NCI-H2196 treated with DMSO at 0.1 percent for 48 hours (cell line): Measurements from ENCODE around the gene SNX3.

Source experiments
- DNase-seq: peaks from one replicate; lab custom pipeline; 2025; ENCODE audit not compliant: unreplicated experiment; lab: John Stamatoyannopoulos, UW

Gene SNX3

DNA sequence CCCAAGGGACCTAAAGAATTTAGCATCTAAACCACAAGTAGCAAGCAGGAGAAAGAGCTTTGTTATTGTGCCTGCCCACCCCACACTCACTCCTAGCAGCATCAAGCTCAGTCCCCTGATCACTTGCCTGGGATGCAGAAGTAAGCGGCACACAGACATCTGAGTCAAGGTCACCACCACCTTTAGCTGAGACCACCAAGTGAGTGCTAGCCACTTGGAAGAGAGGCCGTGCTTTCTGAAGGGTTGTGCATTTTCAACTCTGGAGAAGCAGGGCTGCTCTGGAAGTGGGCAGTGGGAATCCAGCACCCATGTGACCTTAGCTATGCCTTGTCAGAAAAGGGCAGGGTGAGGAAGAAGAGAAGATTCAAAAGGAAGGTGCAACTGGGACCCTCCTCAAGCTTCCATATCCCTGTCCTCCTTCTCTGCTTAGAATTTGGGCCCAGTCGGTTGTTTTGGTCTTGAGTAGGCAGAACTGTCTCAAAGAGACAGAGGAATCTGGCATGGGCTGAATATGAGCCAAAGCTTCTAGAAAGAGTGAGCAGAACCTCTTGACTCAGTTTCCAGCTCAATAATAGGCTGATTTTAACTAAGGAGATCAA lies 88.8 kb downstream of the SNX3 start:
- no peak for DNase-seq

DNA sequence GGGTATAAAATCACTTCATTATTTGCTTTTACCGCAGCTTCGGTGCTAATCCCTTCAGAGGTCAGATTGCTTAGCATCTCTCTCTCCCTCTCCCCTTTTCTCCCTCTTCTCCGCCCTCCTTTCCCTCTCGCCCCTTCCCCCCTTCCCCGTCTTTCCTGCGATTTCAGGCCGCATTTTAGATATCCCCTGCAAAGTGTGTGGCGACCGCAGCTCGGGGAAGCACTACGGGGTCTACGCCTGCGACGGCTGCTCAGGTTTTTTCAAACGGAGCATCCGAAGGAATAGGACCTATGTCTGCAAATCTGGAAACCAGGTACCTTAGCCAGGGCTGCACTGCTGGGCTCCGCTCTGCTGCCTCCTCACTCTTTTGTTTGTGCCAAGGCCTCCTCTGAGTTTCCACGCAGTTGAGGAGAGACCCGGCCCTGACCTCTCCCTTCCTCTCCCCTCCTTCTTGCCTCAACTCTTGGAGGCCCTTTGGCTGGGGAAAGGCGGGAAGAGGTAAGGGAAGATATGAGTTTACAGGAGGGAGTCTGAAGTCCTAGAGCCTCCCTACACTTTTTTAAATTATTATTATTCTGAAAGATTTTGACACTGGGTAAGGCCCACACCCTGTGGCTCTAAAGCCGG lies 89.4 kb downstream of the SNX3 start:
- DNase-seq = no peak

DNA sequence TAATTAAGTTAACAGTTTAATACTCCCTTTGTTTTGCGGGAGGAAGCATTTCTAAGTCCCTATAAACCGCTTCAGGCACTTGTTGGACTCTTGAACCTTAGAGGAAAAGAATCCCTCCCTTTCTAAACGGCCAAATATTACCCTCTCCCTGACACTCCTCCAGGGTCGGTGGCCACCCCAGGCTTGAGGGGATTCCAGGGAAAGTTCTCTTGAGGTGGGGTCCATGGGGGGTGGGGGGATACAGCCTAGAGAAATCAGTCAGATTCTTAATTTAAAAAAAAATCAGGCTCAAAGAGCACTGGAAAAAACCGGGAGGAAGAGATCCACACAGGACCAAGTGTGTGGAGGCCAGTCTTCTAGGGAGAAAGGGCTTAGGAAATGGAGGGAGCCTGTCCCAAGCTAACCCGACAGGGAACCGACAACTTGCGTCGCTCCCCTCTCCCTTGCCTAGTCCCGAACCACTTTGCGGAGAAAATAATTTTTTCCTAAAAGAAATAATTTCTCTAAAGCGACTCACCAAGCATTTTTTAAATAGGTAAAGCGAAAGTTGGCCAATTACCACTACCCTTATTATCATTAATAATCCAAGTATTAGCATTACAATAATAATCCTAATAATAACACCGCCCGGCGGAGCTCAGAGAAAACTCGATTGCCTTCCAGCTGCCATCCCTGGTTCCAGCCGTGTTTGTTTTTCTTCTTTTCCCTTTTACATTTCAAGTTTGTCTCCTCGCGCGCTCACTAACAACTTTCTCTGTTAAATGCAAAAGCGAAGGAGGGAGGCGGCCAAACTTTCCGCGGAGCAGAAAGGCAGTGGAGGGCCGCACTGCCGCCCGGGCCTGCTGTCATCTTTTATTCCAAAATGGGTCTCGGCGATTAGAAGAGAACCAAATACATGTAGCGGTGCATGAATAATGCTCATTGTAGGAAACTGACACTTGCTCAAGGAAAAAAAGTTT lies 90.2 kb downstream of the SNX3 start:
- no peak for DNase-seq

DNA sequence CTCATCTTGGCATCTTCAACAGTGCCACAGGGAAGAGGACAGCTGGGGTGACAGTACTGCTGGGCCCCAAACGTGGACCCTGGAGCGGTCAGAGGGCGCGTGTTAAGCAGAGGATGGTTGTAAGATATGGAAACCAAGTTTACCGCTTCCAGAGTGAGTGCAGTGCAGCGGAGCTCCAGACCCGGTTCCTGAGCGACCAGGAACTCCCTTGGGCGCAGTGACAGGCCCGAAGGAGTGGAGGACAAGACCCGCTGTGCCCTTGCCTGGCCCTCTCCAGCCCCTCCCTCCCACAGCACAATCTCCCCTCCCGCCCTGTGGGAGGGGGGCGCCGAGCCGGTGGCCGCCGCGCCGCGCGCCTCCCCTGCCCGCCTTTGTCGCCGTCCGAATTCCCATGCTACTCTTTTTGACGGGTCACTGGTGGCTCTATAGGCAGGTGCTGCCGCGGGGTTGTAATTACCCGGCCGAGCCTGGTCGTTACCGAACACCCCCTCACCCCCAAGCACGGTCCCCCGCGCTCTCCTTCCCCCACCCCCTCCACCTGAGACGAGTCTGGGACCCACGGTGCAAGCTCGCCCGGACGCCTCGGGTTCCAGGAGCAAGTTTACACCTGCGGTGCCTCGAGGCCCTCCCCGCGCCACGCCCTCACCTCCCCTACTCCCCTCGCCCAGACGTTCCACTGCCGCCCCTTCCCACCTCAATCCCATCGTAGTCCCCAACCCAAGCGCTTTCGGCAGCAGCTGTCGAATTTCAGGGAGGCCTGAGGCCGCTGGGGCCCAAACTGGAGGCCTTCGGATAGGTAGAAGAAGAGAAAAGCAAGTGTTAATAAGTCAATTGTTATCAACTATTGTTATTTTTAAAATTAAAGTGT lies 91.1 kb downstream of the SNX3 start:
- DNase-seq = no peak

DNA sequence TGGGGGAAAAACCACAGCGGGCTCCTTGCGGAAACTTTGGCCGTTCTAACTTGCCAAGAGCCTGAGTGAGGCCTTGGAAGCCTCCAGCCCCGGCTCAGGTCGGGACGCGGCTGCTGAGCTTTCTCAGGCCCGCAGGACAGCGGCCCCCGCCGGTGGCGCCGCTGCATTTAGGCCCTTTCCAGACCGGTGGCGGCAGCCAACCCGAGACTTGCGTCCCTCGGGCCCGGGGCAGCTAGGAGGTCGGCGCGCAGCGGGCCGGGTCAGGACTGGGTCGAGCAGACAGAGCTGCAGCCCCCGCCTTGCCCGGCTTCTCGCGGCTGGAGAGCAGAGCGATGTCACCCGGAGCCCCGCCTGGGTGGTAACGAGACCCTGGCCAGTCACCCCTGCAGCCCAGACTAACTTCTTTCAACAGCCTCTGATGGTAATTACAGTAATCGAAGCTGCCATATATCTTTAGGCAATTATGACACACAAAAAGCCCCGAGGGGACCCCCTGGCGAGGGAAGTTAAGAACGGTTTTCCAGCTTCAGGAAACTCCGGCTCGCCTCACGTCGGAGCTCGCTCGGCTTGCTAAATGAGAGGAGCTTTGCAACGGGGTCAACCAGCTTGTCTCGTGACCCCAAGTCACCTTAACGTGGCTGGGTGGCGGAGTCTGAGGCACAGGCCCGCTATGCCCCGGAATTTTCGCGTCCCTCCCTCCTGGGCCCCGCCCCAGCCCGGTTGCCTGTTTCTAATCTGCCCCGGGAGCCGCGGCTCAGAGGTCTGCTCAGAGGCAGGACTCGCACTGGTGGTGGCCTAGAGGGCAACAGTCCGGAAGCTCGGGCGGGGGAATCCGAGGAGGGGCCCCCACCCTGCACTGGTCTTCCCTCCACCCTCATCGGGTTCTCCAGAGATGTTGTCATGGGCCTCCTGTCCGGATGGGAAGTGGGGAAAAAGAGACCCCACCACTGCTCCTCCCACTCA lies 92.1 kb downstream of the SNX3 start:
- no peak for DNase-seq

DNA sequence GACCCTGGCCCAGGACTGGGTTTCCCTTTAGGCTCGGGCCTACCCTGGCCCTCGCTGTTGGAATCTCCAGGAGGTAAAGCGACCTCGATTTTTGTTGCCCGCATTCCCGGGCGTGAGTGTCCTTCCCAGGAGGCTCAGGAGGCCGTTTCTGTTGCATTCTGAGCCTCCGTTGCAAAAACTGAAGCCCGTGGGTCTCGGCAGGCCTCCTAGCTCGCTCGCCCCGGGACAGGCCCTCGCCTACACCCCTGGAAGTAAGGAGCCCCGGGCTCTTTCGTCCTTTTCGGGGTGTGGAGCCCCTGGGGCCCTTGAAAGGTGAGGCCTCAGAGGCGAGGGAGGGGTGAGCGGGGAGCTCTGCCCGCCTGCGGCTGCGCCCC lies 92.8 kb downstream of the SNX3 start:
- DNase-seq = no peak

DNA sequence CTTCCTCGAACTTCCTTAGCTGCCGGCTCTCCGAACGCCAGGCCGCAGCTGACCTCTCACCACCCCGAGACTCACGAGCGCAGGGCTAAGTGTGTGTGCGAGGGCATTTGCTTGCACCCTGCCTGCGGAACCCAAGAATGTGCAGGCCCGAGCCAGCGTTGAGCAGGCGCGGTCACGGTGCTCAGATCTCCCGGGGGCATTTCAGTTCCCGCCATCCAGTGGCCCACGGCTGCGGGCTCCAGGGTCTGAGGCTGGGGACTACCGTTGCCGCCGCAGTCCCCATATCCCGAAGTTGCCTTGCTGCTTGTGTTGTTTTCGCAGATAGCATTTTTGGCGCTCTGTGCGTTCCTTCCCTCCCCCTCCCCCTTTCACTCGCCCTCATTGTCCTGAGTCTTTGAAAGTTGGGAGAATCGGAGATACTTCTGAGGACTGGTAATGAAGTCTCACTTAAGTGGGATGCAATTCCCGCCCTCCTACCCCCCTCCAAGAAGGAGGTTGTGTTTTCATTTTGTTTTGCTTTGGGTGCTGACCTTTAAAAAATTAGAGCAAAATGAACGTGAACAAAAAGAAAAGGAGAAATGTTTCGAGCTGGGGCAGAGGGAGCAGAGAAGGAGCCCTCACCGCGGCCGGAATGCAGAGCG lies 93.3 kb downstream of the SNX3 start:
- DNase-seq = no peak

DNA sequence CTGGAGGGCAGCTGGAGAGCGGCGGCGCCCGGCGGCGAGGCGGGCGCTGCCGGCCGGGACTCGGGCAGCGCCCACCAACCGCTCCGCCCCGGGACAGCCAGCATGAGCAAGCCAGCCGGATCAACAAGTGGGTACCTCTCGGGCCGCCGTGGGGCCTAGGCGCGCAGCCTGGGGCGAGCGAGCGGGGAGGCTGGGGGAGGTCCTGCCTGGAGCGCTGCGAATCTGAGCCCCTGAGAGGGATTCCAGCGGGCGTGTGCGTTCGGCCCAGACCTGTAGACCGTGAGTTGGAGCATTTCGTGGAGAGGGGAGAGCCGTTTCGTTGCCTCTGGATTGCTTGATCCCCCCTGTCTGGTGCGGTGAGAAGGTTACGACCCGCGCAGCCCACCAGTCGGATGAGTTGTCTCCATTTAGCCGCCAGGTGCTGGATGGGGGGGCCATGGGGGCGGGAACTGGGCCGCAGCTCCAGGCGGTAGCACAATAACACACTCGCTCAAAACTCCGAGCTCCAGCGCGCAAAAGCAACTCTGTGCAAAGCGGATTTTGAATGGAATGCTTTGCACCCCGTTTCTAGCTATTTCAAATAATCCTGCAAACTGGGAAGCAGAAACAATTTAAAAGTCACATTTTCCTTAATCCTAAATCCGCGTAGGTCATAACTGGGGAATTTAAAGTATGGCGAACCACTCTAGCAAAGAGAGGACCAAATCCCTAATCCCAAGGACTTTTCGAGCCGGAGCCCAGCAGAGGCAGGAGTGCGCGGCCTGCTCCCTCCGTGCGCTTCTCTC lies 94.0 kb downstream of the SNX3 start:
- DNase-seq = no peak

DNA sequence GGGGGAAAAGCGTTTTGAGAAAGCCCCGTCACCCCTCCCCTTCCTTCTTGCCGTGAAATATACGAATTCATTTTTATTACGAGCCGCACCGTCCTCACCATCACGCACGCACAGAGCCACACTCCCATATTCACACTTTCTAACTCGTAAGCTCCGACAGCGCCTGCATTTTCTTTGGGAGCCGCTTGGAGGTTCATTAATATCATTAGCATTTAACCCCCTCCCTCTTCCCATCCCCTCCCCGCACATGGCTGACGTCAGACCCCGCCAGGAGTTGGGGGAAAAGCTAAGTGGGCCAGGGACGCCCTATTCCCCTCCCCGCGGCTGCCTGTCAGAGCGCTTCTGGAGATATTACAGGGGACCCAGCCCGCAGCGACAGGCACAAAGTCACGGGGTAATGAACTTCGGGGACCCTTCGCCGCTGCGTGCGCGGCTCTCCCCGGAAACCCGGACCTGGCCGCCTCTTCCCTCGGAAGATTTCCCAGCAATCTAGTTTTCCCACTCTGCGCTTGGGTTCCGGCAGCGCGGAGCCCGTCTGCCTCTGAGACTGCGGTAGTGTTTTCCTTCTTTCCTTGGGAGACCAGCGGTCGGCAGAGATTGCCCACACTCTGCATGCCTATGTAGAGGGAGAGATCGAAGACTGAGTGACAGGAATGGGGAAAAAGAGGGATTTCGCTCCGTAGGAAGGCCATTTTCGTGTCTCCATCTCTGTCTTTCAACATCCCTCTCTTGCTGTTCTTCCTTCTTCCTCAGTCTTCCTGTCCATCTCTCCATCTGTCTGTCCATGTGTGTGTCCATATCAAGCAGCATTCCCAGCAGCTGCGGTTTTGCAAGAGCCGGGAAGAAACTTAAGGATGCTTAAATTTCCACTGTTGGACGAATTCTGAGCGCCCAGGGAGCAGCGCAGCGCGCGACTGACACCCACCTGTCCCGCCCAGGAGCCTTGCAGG lies 94.9 kb downstream of the SNX3 start, which contains the start of gene NR2E1:
NR2E1 (plus strand) TSS at position 309 of the 950 bp plus-strand sequence. CDS start 744 bp downstream, outside the sequence.
- DNase-seq = no peak

DNA sequence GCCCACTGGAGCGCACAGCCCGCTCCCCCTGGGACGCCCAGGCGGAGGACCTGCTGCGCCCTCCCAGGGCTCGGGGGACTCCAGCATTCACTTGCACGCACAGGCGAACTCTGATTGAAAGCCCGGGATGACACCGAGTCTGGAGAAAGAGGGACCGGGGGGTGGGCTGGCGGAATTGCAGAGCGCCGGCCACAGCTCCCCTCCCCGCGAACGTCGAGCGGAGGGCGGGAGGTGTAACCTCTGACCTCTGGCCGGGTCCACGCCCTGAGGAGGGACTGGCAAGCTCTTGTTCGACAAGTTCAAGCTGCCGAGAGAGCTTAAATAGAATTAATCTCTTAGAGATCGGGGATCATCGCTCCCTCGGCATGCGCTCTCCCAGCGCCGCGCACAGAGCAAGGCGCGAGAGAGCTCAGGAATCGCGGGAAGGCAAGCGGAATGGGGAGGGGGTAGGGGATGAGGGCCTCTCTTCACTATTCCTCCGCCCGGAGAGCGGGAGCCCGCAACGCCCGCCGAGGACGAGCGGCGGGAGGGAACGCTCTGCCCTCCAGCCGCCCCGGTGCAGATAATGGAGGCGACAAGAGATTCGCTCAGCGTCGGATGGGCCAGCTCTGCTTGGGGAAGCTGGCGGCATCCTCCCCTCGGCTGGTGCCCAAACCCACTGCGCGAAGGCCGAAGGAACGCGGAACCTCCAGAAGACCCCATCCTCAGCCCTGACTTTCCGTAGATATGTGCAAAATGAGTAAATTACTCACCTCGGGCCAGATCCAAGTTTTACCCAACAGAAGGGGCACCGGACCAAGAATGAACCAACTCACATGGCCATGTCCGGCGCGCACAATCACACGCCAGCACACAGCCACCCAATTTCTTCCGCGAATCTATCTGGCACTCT lies 95.8 kb downstream of the SNX3 start:
- DNase-seq = no peak

DNA sequence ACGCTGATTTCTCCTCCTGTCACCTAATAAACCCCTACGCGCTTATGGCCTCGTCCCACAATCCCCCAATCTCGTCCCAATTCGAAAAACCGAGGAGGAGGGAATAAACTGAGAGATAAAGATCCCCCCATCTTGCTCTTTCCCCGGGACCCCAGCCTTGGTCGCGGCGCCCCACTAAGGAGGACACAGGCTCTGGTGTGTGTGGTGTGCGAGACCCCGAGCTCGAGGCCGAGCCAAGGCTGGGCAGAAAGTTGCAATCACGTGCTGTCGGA lies 96.4 kb downstream of the SNX3 start:
- no peak for DNase-seq

DNA sequence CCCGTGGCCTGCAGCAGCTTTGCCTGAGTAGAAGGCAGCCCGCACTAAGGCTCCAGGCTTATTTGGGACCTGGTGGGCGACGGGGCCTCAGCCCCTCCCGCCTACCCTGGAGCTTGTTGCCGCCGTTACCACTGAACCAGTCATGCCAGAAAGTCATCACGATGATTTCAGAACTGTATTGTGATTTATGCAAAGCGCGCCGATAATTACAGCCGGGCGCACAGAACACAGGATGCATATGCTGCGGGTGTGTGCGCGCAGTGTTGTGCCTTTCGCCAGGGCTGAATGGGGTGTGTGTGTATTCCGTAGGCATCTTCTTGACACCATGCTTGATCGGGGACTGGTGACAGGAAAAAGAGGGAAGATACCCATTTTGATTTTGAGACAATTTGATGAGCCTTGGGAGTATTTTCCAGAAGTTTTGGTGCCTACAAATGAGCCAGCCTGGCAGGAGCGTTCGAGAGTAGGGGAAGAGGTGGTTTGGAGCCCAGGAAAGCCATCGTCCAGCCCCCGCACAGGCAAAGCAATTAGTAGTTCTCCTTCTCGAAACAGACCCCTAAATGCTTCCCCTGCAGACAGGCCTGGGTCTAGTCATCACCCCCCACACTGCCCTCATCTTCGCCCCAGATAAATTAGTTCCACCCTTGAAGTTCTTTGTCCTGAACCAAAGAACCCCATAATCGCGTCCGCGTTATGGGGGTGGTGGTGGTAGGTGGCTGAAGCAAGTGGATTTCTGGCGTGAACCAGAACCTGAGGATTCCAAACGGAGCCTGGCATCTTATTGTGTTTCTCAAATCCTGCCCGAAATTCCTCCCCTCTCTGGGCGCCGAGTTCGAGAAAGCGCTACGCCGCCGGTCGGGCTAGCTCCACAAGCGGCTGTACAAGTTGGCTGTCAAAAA lies 96.9 kb downstream of the SNX3 start:
- DNase-seq = no peak

DNA sequence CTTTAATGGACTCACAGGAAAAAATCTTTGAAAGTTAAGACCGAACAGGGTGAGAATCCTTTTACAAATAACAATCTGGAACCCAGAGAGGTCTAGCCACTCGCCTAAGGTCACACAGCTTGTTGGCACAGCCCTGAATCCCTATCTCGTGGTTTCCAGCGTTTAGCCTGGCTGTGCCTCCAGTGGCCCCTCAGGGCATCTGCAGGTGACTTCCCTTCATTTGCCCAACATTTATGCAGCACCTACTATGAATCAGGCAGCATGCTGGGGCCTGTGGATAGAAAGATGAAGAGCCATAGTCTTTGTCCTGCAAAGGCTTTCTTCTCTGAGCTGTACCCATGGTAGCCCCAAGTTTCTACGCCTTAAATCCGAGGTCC lies 97.6 kb downstream of the SNX3 start:
- no peak for DNase-seq

DNA sequence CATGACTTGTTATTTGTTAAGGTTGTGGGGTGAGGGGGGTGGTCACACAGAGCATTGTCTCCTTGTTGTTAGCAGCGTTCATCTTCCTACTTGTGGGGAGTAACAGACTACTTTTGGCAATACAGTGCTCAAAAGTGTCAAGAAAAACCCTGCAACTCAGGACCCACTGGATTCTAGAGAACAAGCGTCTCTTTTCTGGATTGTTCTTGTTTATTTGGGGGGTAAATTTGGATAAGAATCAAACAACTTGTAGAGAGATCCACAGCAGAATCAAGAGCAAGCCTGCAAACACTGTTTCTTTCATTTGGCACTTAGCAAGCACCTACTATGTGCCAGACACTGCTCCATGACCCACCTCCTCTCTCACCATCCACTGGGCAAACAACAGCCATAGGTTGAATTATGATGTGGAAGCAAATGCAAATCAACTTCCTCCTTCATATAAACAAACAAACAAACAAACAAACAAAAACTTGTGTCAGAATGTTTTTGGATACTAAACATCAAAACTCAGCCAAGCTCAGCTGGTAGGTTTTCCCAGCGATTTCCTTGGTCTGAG lies 99.0 kb downstream of the SNX3 start:
- DNase-seq = no peak
